Fibroblast of skin of left biceps (primary cell): Measurements from ENCODE around the gene IQCN.
A peak's percentile ranks its signal among the peaks of the same experiment; 100 is the strongest.

Experiments
- DNase-seq, 2 experiments: peaks; one replicate each; pipeline ENCODE4 v3.0.0-alpha.2; 2013; ENCODE audit warnings: low read depth in 2 of 2

Gene IQCN

GRCh38 chr19:18274219-18274780, at the start of gene IQCN:
TSS of gene IQCN (minus strand) at chr19:18274452. CDS start at chr19:18269478, 4,974 bp downstream.
- no peak for DNase-seq

GRCh38 chr19:18322759-18323460, 48.7 kb upstream of the IQCN start, which contains the start of gene LSM4:
TSS of gene LSM4 (minus strand) at chr19:18323076. CDS start at chr19:18323020, 56 bp downstream.
- DNase-seq: peak; percentile 90 to 91

GRCh38 chr19:18322318-18322758, 48.1 kb upstream of the IQCN start:
- no peak for DNase-seq

- no peak for DNase-seq
These were observed 47.5 kb upstream of the IQCN start for GRCh38 chr19:18321734-18322102.

GRCh38 chr19:18320865-18321733, 46.8 kb upstream of the IQCN start:
- DNase-seq: no peak

GRCh38 chr19:18319591-18320135, 45.4 kb upstream of the IQCN start:
- no peak for DNase-seq

- no peak for DNase-seq
These were observed 43.9 kb upstream of the IQCN start for GRCh38 chr19:18317961-18318800.

- no peak for DNase-seq
These were observed 39.1 kb upstream of the IQCN start for GRCh38 chr19:18313398-18313797.

- DNase-seq: no peak
These were observed 37.9 kb upstream of the IQCN start for GRCh38 chr19:18312092-18312534.

- no peak for DNase-seq
These were observed 37.3 kb upstream of the IQCN start for GRCh38 chr19:18311502-18312091.

- no peak for DNase-seq
These were observed 36.7 kb upstream of the IQCN start for GRCh38 chr19:18310966-18311365.

- no peak for DNase-seq
These were observed 36.1 kb upstream of the IQCN start for GRCh38 chr19:18310118-18310909.

GRCh38 chr19:18309525-18310064, 35.3 kb upstream of the IQCN start:
- no peak for DNase-seq

- no peak for DNase-seq
These were observed 34.7 kb upstream of the IQCN start for GRCh38 chr19:18308948-18309325.

- no peak for DNase-seq
These were observed 34.0 kb upstream of the IQCN start for GRCh38 chr19:18308051-18308947.

- no peak for DNase-seq
These were observed 33.0 kb upstream of the IQCN start for GRCh38 chr19:18307271-18307681.

- DNase-seq: no peak
These were observed 32.6 kb upstream of the IQCN start for GRCh38 chr19:18306888-18307260.

GRCh38 chr19:18306209-18306887, 32.1 kb upstream of the IQCN start:
- no peak for DNase-seq
